Stromal cell of bone marrow (primary cell): ENCODE results near the gene PRB2.
"Not testable (repeated sequence)": the region's sequence is repeated elsewhere in the genome, so short reads cannot be mapped to it uniquely, and the experiment has no call there.

Source experiments
- DNase-seq: peaks from one replicate; pipeline ENCODE4 v3.0.0-alpha.2; 2012; ENCODE audit warnings: low read depth

PRB2 gene

DNA sequence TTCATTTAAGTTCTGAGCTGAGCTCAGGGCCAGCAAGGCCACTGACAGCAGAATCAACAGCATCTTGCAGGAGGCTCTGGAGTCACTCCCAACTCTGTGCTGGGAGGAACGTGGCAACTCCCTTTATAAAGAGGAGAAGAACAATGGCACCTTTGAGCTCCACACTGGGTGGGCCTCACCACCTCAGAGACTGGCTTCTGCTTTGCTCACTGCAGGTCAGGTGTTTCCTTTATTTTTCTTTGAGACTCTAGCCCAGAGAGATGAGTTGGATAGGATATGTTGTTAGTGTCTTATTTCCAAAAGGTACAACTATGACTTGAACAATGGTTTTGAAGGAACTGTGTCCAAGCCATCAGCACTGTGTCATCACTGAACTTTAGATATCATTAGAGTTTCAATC, at the start of gene PRB2:
TSS of gene PRB2 (minus strand) at position 101 of the 400 bp plus-strand sequence. CDS start at position 63, 38 bp downstream.
- DNase-seq = not testable (repeated sequence)

DNA sequence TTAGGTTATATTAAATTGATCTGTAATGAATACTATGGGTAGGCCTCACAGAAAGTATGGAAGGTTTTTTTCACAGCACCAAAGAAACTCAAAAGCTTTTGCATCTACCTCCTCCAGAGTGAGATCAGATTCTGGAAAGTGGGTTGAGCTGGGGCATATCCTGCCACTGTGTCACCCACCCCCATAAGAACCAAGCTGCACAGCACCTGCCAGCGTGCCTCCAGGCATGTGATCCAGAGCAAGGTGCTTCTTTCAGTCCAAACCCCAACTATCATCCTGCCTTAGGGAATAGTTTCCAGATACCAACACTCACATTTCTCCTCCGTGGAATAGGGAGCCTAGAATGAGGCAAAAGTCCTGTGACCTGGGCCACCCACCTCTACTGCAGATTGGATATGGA, 42.6 kb upstream of the PRB2 start:
- no peak for DNase-seq

DNA sequence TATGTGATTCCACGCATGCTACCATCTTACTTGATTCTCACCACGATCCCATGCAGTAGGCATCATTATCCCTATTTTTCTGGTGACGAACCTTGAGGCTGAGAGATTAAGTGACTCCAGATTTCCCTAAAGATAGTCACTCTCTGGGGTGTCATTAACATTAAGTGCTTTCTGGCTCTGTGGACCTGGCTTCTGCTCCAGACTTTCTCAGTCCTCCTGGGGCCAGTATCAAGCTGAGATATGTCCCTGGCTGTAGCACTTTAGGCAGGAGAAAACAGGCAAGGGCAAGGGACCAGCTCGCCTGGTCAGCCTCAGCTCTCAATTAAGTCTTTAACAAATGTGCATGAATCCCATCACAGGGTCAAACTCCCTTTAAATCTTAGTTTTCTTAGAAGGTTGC, 38.3 kb upstream of the PRB2 start:
- DNase-seq = no peak

DNA sequence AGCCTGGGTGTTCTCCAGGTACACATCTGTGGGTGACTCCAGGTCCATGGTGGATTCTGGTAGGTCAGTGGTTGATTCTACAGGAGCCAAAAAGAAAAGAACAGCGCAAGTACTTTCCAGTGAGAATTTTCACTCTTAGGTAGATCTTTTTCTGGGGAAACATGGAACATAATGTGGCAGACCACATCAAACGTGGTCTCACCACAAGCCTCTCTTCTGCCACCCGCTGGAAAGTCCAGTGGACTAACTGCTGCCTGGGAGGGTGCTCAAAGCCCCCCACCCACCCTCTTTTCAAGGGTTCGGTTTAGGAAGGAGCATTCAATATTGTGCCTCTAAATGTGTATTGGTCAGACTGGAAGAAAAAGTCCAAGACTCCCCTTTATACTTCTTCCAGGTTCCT, 36.1 kb upstream of the PRB2 start:
- no peak for DNase-seq

DNA sequence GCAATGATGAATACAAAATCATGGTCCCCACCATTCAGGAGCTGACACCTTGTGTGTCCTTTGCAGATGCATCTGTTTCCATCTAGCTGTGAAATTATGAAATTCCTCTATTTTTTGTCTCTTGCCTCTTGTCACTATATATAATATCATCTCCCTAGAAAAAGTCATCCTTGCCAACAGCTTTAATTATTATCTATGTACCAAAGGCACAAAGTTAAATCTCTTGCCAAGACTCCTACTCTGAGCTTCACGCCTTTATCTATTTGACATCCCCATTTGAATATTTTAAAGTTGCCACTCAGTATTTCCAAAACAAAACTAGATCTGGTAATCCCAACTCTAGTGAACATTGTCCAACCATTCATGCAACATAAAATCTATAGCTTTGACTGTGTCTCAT, 32.0 kb upstream of the PRB2 start:
- DNase-seq = no peak

DNA sequence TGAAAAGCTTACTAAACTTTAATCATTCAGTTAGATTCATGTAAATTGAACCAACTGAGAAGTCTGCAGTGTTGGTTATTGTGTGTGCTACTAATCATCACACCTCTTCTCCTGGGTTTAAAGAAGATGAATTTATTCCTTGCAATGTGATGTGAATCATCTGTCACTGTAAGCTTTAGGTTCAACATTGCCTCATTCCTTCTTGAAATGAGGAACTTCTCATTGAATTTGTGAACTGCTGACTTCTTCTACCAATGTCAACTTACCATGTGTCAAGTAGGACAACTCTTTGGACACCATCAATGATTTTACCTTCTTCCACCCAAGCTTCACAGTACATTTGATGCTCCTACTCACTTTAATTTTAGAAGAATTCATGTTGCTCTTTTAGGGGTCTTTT, 17.4 kb upstream of the PRB2 start:
- DNase-seq = no peak

DNA sequence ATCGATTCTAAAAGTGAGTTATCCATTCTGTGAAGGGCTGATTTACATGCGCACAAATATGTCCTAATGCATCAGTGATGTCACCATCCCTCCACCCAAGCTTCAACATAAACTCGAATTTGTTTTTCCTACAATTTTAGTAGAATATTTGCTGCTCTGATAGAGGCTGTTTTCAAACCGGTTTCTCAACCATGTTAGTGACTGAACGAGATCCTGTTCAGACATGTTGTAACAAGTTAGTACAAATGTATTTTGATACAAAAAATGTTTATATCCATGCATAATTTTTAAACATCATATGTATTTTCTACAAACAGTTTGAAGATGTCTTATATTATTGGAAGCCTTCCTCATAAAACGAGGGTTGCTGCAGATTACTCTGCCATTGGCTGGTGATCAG, 12.7 kb upstream of the PRB2 start:
- DNase-seq = no peak

DNA sequence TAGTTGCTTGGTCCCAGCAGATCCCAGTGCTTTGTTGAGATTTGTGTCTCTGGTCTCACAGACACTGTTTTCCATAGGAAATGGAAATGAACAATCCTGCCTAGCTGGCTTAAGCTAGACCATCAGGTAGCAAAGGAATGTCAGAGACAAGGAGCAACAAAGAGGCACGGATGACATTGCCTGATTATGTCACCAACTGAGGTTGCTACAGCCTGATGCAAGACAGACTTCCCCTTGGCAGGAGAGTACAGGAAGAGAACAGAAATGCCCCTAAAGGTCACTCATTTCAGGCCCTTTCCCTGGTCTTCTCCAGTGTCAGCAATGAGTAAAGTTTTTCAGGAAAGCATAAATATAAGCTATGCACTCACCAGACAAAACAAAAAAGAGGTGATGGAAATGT, 2.0 kb upstream of the PRB2 start:
- no peak for DNase-seq

DNA sequence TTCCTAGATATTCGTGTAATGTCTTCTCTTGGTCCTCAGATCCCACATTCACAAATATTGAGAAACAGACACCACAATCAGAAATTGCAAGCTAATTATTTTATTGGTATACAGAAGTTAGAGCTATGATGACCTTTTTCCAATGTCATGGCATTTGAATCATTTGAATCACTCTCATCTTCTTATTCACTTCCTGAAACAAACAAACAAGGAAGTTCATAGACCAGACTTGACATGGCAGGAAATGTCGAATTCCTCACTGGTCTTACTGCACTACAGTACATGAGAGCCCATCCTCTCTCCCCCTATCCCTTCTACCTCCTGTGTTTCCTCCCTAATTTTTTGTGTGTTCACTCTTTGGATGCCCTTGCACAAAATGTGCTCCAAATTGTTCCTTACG, 3.9 kb downstream of the PRB2 start:
- not testable (repeated sequence) for DNase-seq

DNA sequence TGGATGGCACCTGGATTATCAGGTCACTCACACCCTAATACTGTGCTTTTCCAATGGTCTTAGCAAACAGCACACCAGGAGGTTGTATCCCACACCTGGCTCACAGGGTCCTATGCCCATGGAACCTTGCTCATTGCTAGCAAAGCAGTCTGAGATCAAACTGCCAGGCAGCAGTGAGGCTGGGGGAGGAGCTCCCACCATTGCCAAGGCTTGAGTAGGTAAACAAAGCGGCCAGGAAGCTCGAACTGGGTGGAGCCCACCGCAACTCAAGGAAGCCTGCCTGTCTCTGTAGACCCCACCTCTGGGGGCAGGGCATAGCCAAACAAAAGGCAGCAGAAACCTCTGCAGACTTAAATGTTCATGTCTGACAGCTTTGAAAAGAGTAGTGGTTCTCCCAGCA, 17.9 kb downstream of the PRB2 start:
- DNase-seq = not testable (repeated sequence)

DNA sequence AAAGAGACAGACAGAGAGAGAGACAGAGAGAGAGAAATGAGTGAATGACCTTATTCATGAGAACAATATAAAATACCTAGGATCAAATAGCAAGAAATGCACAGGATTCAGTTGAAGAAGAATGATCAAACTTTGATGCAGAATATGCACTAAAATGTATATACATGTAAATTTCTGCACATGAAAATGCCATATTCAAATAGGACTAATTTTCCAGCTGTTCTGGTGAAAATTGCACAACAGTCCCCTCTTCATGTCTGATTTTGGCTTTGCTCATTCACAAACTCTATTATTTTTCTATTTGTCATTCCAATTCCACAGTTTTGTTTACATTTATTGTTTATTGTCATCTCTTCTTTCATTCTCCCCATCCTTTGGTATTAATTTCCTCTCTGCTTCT, 34.2 kb downstream of the PRB2 start:
- DNase-seq = no peak

DNA sequence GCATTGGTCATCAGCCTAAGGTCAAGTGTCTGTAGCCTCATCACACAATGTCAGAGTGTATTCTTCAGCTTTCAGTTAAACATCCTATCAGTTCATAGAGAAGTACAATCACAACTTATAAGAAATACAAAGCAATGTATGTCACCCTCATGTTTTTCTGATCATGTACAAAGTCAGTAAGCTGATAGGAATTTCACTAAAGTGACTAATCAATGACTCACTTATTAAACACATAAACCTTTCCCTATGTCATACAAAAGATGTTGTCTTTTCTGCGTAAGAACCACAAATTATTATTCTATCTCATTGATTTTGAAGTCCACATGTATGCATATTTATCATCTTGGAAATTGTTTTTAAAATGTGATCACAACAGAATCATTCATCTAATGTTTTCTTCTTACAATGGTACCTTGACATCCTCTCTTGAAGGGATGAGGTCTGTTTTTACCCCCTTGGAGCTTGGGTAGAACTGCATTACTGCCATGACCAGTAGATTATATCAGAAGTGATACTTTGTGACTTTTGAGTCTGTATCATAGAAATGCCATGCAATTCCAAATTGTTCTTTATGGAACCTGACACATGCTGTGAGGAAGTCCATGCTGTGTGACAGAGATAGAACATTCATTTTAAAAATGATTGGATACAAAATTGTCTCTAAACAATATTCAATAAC, 35.0 kb downstream of the PRB2 start:
- DNase-seq = peak; percentile 5

DNA sequence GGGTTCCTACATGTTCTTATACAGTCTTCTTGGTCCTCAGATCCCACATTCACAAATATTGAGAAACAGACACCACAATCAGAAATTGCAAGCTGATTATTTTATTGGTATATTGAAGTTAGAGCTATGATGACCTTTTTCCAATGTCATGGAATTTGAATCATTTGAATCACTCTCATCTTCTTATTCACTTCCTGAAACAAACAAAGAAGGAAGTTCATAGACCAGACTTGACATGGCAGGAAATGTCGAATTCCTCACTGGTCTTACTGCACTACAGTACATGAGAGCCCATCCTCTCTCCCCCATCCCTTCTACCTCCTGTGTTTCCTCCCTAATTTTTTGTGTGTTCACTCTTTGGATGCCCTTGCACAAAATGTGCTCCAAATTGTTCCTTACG, 43.6 kb downstream of the PRB2 start:
- not testable (repeated sequence) for DNase-seq

DNA sequence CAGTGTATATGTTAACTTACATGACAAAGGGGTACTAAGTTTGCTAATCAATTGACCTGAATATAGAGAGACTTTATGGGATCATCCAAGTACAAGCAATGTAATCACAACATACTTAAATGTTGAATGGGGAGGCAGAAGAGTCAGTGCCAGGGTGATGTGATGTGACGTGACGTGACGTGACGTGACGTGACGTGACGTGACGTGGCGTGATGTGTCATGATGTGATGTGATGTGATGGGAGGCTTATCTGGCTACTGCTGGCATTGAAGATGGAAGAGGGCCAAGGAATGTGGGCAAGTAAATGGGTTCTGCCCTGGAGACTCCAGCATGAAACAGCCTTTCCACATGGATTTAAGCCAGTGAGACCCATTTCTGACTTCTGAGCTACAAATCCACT, 46.9 kb downstream of the PRB2 start:
- no peak for DNase-seq

DNA sequence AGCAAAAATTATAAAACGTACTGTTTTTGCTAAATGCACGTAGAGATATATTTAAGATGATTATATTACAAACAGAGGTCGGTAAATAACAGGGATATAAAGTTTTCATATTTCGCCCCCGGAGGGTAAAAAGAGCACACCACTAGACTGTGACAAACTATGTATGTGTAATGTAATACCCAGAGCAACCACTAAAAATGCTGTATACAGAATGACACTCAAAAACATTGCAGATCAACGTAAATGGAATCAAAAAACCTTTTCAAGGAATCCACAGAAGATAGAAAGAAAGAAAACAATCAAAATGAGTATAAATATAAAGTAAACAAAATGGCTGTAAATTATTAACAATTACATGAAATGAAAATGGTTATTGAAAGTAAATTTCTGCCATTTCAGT, 47.6 kb downstream of the PRB2 start:
- DNase-seq = no peak

DNA sequence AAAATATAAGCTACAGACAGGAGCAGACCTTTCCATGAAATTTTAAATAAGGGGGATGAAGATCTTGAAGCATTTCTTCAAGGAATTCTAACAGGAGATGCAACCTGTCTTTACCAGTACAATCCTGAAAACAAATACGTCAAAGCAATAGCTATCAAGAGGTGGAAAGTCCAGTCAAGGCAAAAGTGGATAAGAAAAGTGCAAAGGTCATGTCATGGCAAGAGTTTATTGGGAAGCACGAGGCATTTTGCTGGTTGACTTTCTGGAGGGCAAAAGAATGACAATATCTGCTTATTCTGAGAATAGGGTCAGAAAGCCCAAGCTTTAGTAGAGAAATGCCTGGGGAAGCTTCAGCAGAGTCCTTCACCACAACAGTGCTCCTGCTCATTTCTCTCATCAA, 50.9 kb downstream of the PRB2 start:
- no peak for DNase-seq
